Panc1 (cell line): ENCODE results near the gene LUZP2. TPM values are rescaled to one million over a fixed set of nuclear protein-coding genes. Genes with fewer than 3 reads are reported as not detected.

Experiments
- ATAC-seq: fragments of 200-7000 bp; cut with Tn5 transposase; 2 replicates; pipeline ENCODE4 v1.9.1; 2020; ENCODE audit warnings: mild to moderate bottlenecking, moderate library complexity
- BruUV-seq: library from RNA; stranded (reverse); fragments of 400-500 nt; replicated peaks from 2 replicates; lab custom pipeline; 2021; lab: Mats Ljungman, UMichigan
- CTCF ChIA-PET: fragments of 300-600 bp; sonication (Branson Sonifier 250); formaldehyde crosslinking; loops from one replicate; lab custom pipeline; 2022; ENCODE audit warnings: antibody characterized with exemption; lab: Charles Lee
- POLR2A ChIA-PET: fragments of 300-600 bp; sonication (Branson Sonifier 250); formaldehyde crosslinking; loops from one replicate; lab custom pipeline; 2022; ENCODE audit warnings: antibody characterized with exemption; lab: Charles Lee
- DNase-seq: peaks from one replicate; pipeline ENCODE4 v3.0.0-alpha.2; 2010; ENCODE audit warnings: low read depth, low spot score
- H3K27ac ChIP-seq: 2 replicates; pipeline ENCODE4 v1.5.1; 2011; ENCODE audit warnings: mild to moderate bottlenecking, low read length, inconsistent platforms
- H3K27me3 ChIP-seq: fragments of 200-500 bp; sonication (Bioruptor generic); 2 replicates; pipeline ENCODE4 v1.6.0; 2014; ENCODE audit warnings: low read length, inconsistent platforms; ENCODE audit not compliant: control insufficient read depth, insufficient read depth
- H3K36me3 ChIP-seq: fragments of 200-500 bp; sonication (Bioruptor generic); 2 replicates; pipeline ENCODE4 v1.5.1; 2014; ENCODE audit warnings: inconsistent platforms, mild to moderate bottlenecking, low read length, moderate library complexity; ENCODE audit not compliant: control insufficient read depth, insufficient read depth
- H3K4me1 ChIP-seq: 2 replicates; pipeline ENCODE4 v1.5.1; 2011; ENCODE audit warnings: inconsistent platforms, mild to moderate bottlenecking, low read length, moderate library complexity; ENCODE audit not compliant: control insufficient read depth, insufficient read depth
- H3K4me3 ChIP-seq, 2 experiments: 2 replicates each; pipeline ENCODE4 v1.5.1; 2011 to 2012; ENCODE audit warnings: low read depth in 2 of 2, low read length in 2 of 2, mild to moderate bottlenecking in 2 of 2, inconsistent platforms in 1 of 2, moderate library complexity in 1 of 2
- H3K9me3 ChIP-seq: fragments of 200-500 bp; sonication (Bioruptor generic); 2 replicates; pipeline ENCODE4 v1.5.1; 2014; ENCODE audit warnings: low read depth, mild to moderate bottlenecking, inconsistent platforms, low read length, moderate library complexity; ENCODE audit not compliant: control insufficient read depth, insufficient read depth
- CTCF ChIP-seq: fragments of 450-650 bp; IDR thresholded peaks from 2 replicates; pipeline ENCODE4 v1.5.1; 2017; ENCODE audit warnings: mild to moderate bottlenecking
- POLR2AphosphoS5 ChIP-seq: IDR thresholded peaks from 2 replicates; pipeline ENCODE4 v1.6.1; 2012; ENCODE audit warnings: mild to moderate bottlenecking, low read depth, low read length, moderate library complexity
- REST ChIP-seq, 2 experiments: IDR thresholded peaks; 2 replicates each; pipeline ENCODE4 v1.6.1; 2011 to 2012; ENCODE audit warnings: low read depth in 2 of 2, control low read depth in 1 of 2, low read length in 1 of 2, mild to moderate bottlenecking in 1 of 2, moderate library complexity in 1 of 2; ENCODE audit not compliant: insufficient read depth in 1 of 2
- SIN3A ChIP-seq: IDR thresholded peaks from 2 replicates; pipeline ENCODE4 v1.6.1; 2012; ENCODE audit warnings: low read depth, mild to moderate bottlenecking, low read length, moderate library complexity, borderline replicate concordance; ENCODE audit not compliant: insufficient read depth
- TCF7L2 ChIP-seq: IDR thresholded peaks from 2 replicates; pipeline ENCODE4 v1.6.1; 2011; ENCODE audit warnings: mild to moderate bottlenecking, low read depth, low read length, inconsistent platforms
- in situ Hi-C: cut with HindIII; loops from 2 replicates; pipeline ENCODE4 v1.10.0; 2016; ENCODE audit warnings: low sequenced_read_pairs, low pct_unique_long_range_greater_than_20kb
- intact Hi-C: fragments of 100-400 bp; cut with micrococcal nuclease; formaldehyde crosslinking; loops from one replicate; pipeline ENCODE4 v1.10.0; 2022; ENCODE audit not compliant: unreplicated experiment
- total RNA-seq: library from RNA; stranded (reverse); gene quantifications from one replicate; pipeline ENCODE4 v1.2.1, GENCODE V29; 2021; ENCODE audit not compliant: unreplicated experiment

LUZP2 gene
- total RNA-seq, 1 experiment from 2014 or later: 0.18 TPM

- POLR2A ChIA-PET: no interaction called here
- DNase-seq (no peak), ATAC-seq (no peak)
- Histone ChIP-seq H3K27ac (no peak overlapping the region), H3K4me3 (no peak overlapping the region), H3K36me3 (no peaks in the 10 kb centered on the region), H3K4me1 (no peaks in the 10 kb centered on the region), H3K27me3 (no peaks in the 10 kb centered on the region), H3K9me3 (0 out of 2 replicates have a peak, but pooled peaks cover 3% of the 10 kb centered on the region)
- CTCF ChIA-PET: no interaction called here
- TF ChIP-seq TCF7L2 (no peak), POLR2AphosphoS5 (no peak), CTCF (no peak), REST (IDR thresholded peaks at IDR 0.05; ENCODE audit: insufficient read depth in 1 of 2, low read depth in 2 of 2, low read length in 1 of 2) (no peak), SIN3A (no peak)
- in situ Hi-C loops (no loop called here), intact Hi-C loops (no loop called here)
- no TSS peak for BruUV-seq
Observed at GRCh38 chr11:24524156-24524555, 27.3 kb downstream of the LUZP2 start.

- no TSS peak for BruUV-seq
- Histone ChIP-seq H3K36me3 (no peaks in the 10 kb centered on the region), H3K9me3 (no peaks in the 10 kb centered on the region), H3K4me3 (no peak overlapping the region), H3K27ac (no peak overlapping the region), H3K27me3 (no peaks in the 10 kb centered on the region), H3K4me1 (no peaks in the 10 kb centered on the region)
- POLR2A ChIA-PET: no interaction called here
- TF ChIP-seq SIN3A (no peak), POLR2AphosphoS5 (no peak), TCF7L2 (no peak), CTCF (no peak), REST (IDR thresholded peaks at IDR 0.05; ENCODE audit: insufficient read depth in 1 of 2, low read depth in 2 of 2, low read length in 1 of 2) (no peak)
- DNase-seq (no peak), ATAC-seq (no peak)
- CTCF ChIA-PET: no interaction called here
- in situ Hi-C loops (no loop called here), intact Hi-C loops (no loop called here)
Observed at GRCh38 chr11:24531528-24531927, 34.7 kb downstream of the LUZP2 start.
